ENCODE data around the gene ZBTB46.

- TF ChIP-seq POLR2AphosphoS5 (IDR thresholded peaks at IDR 0.05) (peak in 1 of 3 donors; percentile 37), CTCF (IDR thresholded peaks at IDR 0.05 in 8 of 11, conservative IDR thresholded peaks at IDR 0.05 in 3 of 11) (no peak), POLR2A (IDR thresholded peaks at IDR 0.05) (no peak)
Measured at GRCh38 chr20:63768591-63769515, 62.2 kb downstream of the ZBTB46 start.

Measured in spleen (tissue), 7 donors.